HEK293T (cell line): ENCODE data around the gene WNT1.

ENCODE experiments used
- CTCF ChIA-PET: fragments of 350-600 bp; formaldehyde crosslinking; extraction: SDS; loops from one replicate; lab custom pipeline; 2021; ENCODE audit warnings: antibody characterized with exemption, inconsistent platforms; lab: Yijun Ruan, JAX
- POLR2A ChIA-PET: fragments of 350-600 bp; formaldehyde crosslinking; extraction: SDS; loops from one replicate; lab custom pipeline; 2020; ENCODE audit warnings: antibody characterized with exemption, inconsistent platforms; lab: Yijun Ruan, JAX
- DNase-seq: peaks from one replicate; pipeline ENCODE4 v3.0.0; 2012; ENCODE audit warnings: mixed read lengths; ENCODE audit errors: extremely low spot score
- ARNT ChIP-seq: fragments of 450-650 bp; IDR thresholded peaks from 2 replicates; pipeline ENCODE4 v1.6.1; 2017; ENCODE audit warnings: mild to moderate bottlenecking
- BHLHE40 ChIP-seq: fragments of 450-650 bp; IDR thresholded peaks from 2 replicates; pipeline ENCODE4 v1.6.1; 2016; ENCODE audit warnings: mild to moderate bottlenecking, moderate library complexity, borderline replicate concordance
- CTBP1 ChIP-seq: fragments of 450-650 bp; IDR thresholded peaks from 2 replicates; pipeline ENCODE4 v1.6.1; 2016; ENCODE audit warnings: borderline replicate concordance
- ELF4 ChIP-seq: fragments of 450-650 bp; IDR thresholded peaks from 2 replicates; pipeline ENCODE4 v1.6.1; 2017; ENCODE audit warnings: antibody characterized with exemption
- FOXA1 ChIP-seq: fragments of 450-650 bp; IDR thresholded peaks from 2 replicates; pipeline ENCODE4 v1.6.1; 2016; ENCODE audit warnings: mild to moderate bottlenecking
- FOXK2 ChIP-seq: fragments of 450-650 bp; IDR thresholded peaks from 2 replicates; pipeline ENCODE4 v1.6.1; 2016; ENCODE audit warnings: mild to moderate bottlenecking
- FOXM1 ChIP-seq: fragments of 450-650 bp; IDR thresholded peaks from 2 replicates; pipeline ENCODE4 v1.6.1; 2017; ENCODE audit warnings: mild to moderate bottlenecking, borderline replicate concordance
- HDGF ChIP-seq: fragments of 450-650 bp; IDR thresholded peaks from 2 replicates; pipeline ENCODE4 v1.6.1; 2017; ENCODE audit warnings: antibody characterized with exemption, borderline replicate concordance
- L3MBTL2 ChIP-seq: fragments of 450-650 bp; conservative IDR thresholded peaks from 2 replicates; pipeline ENCODE4 v1.6.1; 2016; ENCODE audit warnings: mild to moderate bottlenecking
- LEF1 ChIP-seq: fragments of 450-650 bp; IDR thresholded peaks from 2 replicates; pipeline ENCODE4 v1.6.1; 2017; ENCODE audit warnings: mild to moderate bottlenecking, borderline replicate concordance
- NFRKB ChIP-seq: fragments of 450-650 bp; IDR thresholded peaks from 2 replicates; pipeline ENCODE4 v1.6.1; 2016; ENCODE audit warnings: mild to moderate bottlenecking, moderate library complexity
- PKNOX1 ChIP-seq: fragments of 450-650 bp; IDR thresholded peaks from 2 replicates; pipeline ENCODE4 v1.6.1; 2016
- SP1 ChIP-seq: fragments of 450-650 bp; IDR thresholded peaks from 2 replicates; pipeline ENCODE4 v1.6.1; 2017
- SUZ12 ChIP-seq: fragments of 450-650 bp; IDR thresholded peaks from 2 replicates; pipeline ENCODE4 v1.6.1; 2016; ENCODE audit warnings: mild to moderate bottlenecking
- TARDBP ChIP-seq: fragments of 450-650 bp; IDR thresholded peaks from 2 replicates; pipeline ENCODE4 v1.6.1; 2016
- ZNF384 ChIP-seq: fragments of 450-650 bp; IDR thresholded peaks from 2 replicates; pipeline ENCODE4 v1.6.1; 2016

The WNT1 gene

GRCh38 chr12:48978741-48979601 is 849 bp downstream of the WNT1 start:
- TF ChIP-seq FOXK2 (no peak), ARNT (no peak), BHLHE40 (no peak), LEF1 (no peak), FOXA1 (no peak), HDGF (no peak), NFRKB (no peak), SP1 (no peak), L3MBTL2 (no peak), PKNOX1 (no peak), SUZ12 (no peak), TARDBP (no peak), ZNF384 (no peak), ELF4 (no peak), CTBP1 (no peak), FOXM1 (no peak)
- DNase-seq: no peak
- POLR2A ChIA-PET: no interaction called here
- CTCF ChIA-PET: interaction anchor here (0.6 to 5.0 kb wide), 3 partner anchors 10 to 913 kb away, joined by 3 to 49 read pairs (median 3); no protein-coding TSS in a partner anchor

- POLR2A ChIA-PET: no interaction called here
- no peak for TF ChIP-seq FOXA1
- TF ChIP-seq ARNT: no peak
- no peak for TF ChIP-seq FOXK2
- TF ChIP-seq CTBP1: no peak
- no peak for TF ChIP-seq SUZ12
- TF ChIP-seq LEF1: no peak
- TF ChIP-seq FOXM1: no peak
- TF ChIP-seq ZNF384: no peak
- no peak for TF ChIP-seq L3MBTL2
- no peak for TF ChIP-seq PKNOX1
- TF ChIP-seq ELF4: no peak
- TF ChIP-seq BHLHE40: no peak
- no peak for TF ChIP-seq SP1
- TF ChIP-seq NFRKB: no peak
- TF ChIP-seq HDGF: no peak
- TF ChIP-seq TARDBP: no peak
- DNase-seq: no peak
- CTCF ChIA-PET: interaction anchor here (0.6 to 5.0 kb wide), 2 partner anchors 9 to 912 kb away, joined by 3 to 49 read pairs; no protein-coding TSS in a partner anchor
These were observed 1.7 kb downstream of the WNT1 start for GRCh38 chr12:48979602-48980388.

GRCh38 chr12:48980389-48980952 is 2.3 kb downstream of the WNT1 start:
- POLR2A ChIA-PET: no interaction called here
- TF ChIP-seq SP1 (no peak), BHLHE40 (no peak), TARDBP (no peak)
- DNase-seq: no peak
- CTCF ChIA-PET: interaction anchor here (5.0 kb wide), 1 partner anchor 8 kb away, joined by 49 read pairs; no protein-coding TSS in a partner anchor

GRCh38 chr12:48980953-48981756 is 3.0 kb downstream of the WNT1 start:
- TF ChIP-seq CTBP1 (no peak), FOXM1 (no peak), TARDBP (no peak), FOXA1 (no peak), ARNT (no peak), L3MBTL2 (no peak), FOXK2 (no peak), BHLHE40 (no peak), HDGF (no peak)
- no peak for DNase-seq
- ChIA-PET POLR2A (no interaction called here), CTCF (no interaction called here)

- no peak for TF ChIP-seq TARDBP
- no peak for TF ChIP-seq PKNOX1
- TF ChIP-seq LEF1: no peak
- TF ChIP-seq FOXK2: no peak
- TF ChIP-seq HDGF: no peak
- no peak for TF ChIP-seq SP1
- no peak for TF ChIP-seq ELF4
- no peak for TF ChIP-seq FOXM1
- no peak for TF ChIP-seq L3MBTL2
- no peak for TF ChIP-seq BHLHE40
- TF ChIP-seq FOXA1: no peak
- TF ChIP-seq SUZ12: no peak
- TF ChIP-seq ZNF384: no peak
- no peak for TF ChIP-seq NFRKB
- no peak for TF ChIP-seq CTBP1
- TF ChIP-seq ARNT: no peak
- no peak for DNase-seq
- POLR2A ChIA-PET: no interaction called here
- CTCF ChIA-PET: no interaction called here
These were observed 3.6 kb downstream of the WNT1 start for GRCh38 chr12:48981757-48982157.
